ENCODE data around the gene PCDHB6.

DNA sequence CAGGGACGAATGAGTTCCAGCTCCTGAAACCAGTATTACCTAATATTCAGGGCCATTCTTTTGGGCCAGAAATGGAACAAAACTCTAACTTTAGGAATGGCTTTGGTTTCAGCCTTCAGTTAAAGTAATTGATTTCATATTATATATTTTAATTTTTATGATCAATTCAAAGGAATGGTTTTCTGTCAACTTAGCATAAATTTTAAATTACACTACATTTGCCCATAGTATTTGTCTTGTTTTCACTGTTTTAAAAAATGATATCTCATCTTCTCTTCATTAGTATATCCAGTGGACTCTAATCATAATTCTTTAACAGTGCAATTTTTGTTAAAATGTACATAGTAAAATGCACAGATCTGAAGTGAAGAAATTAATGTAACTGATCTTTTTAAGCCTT is 30.5 kb downstream of the PCDHB6 start:
- TF ChIP-seq CTCF (IDR thresholded peaks at IDR 0.05; ENCODE audit: low read length) (no peak), EZH2 (optimal IDR thresholded peaks at IDR 0.05; ENCODE audit: low read depth, low read length) (no peak)

All from MM.1S (cell line).